Large intestine (tissue), 3 donors: ENCODE data around the gene TEX22. TPM values are rescaled to one million over a fixed set of nuclear protein-coding genes. Genes with fewer than 3 reads are reported as not detected.

Experiments
- DNase-seq, 2 donors: peaks; one replicate each; pipeline versions ENCODE4 v3.0.0 to v3.0.0-alpha.2; 2013
- H3K27ac ChIP-seq: one replicate; pipeline ENCODE4 v1.5.1; 2013; ENCODE audit warnings: low read length
- H3K27me3 ChIP-seq: 2 replicates; pipeline ENCODE4 v1.6.1; 2013; ENCODE audit warnings: low read length; ENCODE audit not compliant: control insufficient read depth, insufficient read depth
- H3K36me3 ChIP-seq: 2 replicates; pipeline ENCODE4 v1.6.1; 2013; ENCODE audit warnings: low read length; ENCODE audit not compliant: control insufficient read depth, insufficient read depth
- H3K4me1 ChIP-seq: one replicate; pipeline ENCODE4 v1.6.1; 2013; ENCODE audit warnings: low read length; ENCODE audit not compliant: control insufficient read depth, insufficient read depth
- H3K4me3 ChIP-seq: one replicate; pipeline ENCODE4 v1.5.1; 2013; ENCODE audit warnings: low read length
- H3K9me3 ChIP-seq: one replicate; pipeline ENCODE4 v1.6.1; 2013; ENCODE audit warnings: mild to moderate bottlenecking, low read depth, low read length, moderate library complexity; ENCODE audit not compliant: control insufficient read depth
- WGBS: methylation state at CpG from one replicate; pipeline ENCODE4 v1.1.5; 2013; ENCODE audit warnings: low lambda C conversion rate; ENCODE audit not compliant: insufficient coverage; 5-methylcytosine and 5-hydroxymethylcytosine counted together
- polyA plus RNA-seq: library from polyadenylated mRNA; unstranded; fragments of 120-200 nt; gene quantifications from one replicate; pipeline ENCODE4 v1.2.1, GENCODE V29; 2013

TEX22 gene
- polyA plus RNA-seq, 1 donor = 0.82 TPM

- no peaks in the 10 kb centered on the region for H3K27me3 ChIP-seq
- no peaks in the 10 kb centered on the region for H3K9me3 ChIP-seq
- no peak overlapping the region for H3K4me3 ChIP-seq
- peaks cover 28% of the 10 kb centered on the region for H3K36me3 ChIP-seq
- DNase-seq = no peak
- no peak overlapping the region for H3K27ac ChIP-seq
- H3K4me1 ChIP-seq = peaks cover 3% of the 10 kb centered on the region
- WGBS = no CpG with 5 or more reads among the region's 34 CpGs
Measured at GRCh38 chr14:105367116-105368031, 31.0 kb upstream of the TEX22 start.

GRCh38 chr14:105368032-105368417, 30.3 kb upstream of the TEX22 start:
- Histone ChIP-seq H3K4me1 (peaks cover 3% of the 10 kb centered on the region), H3K27ac (no peak overlapping the region), H3K9me3 (no peaks in the 10 kb centered on the region), H3K4me3 (no peak overlapping the region), H3K27me3 (no peaks in the 10 kb centered on the region), H3K36me3 (peaks cover 28% of the 10 kb centered on the region)
- no peak for DNase-seq
- WGBS = no CpG with 5 or more reads among the region's 20 CpGs

DNA sequence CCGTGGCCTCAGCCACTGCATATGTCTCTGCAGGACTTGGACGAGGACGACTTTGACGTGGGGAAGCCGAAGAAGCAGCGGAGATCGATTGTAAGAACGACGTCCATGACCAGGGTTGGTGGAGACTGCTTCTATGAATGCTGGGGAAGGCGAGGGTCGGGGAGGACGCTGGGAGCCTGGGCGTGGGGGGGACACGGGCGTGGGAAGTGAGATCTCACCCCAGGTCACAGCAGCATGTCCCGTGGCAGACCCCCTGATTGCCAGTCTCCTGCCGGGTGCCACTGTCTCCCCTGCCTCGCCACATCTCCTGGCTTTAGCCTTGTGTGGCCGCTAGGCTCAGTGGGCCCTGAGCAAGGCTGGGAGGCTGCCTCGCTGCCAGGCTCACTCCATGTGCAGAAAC, 29.9 kb upstream of the TEX22 start:
- Histone ChIP-seq H3K27ac (no peak overlapping the region), H3K27me3 (no peaks in the 10 kb centered on the region), H3K4me3 (no peak overlapping the region), H3K9me3 (no peaks in the 10 kb centered on the region), H3K4me1 (peaks cover 3% of the 10 kb centered on the region), H3K36me3 (peaks cover 28% of the 10 kb centered on the region)
- no CpG with 5 or more reads among the region's 20 CpGs for WGBS
- DNase-seq = no peak

DNA sequence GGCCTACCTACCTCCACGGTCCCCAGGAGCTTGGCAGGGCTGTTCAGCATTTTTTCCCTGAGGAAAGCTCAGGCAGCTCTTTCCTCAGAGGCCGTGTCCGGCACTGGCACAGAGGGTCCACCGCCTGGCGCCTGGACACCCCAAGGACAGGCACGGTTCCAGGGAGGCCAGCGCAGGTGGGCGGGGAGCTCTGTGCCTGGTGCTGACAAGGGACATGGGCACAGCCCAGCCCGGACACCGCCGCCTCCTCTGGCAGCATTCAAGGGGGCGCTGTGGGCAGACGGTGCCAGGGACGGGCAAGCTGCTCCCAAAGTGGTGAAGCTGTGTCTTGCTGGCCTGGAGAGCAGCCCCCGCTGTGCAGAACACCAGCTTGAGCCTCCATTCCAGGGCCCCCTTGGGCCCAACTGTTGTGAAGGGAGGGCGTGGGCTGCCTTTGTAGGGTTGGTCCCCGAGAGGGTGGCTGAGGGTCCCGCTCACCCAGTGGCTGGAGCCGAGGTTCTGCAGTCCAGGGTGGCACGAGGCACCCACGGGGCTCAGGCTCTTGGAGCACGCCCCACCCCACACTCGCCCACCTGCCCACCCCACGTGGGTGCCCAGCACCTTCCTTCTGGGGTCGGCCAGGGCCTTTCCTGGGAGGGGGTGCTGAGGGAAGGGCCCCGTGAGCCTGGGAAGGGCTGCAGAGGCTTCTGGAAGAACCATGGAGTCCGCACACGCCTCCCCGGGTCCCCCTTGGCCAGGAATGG, 29.3 kb upstream of the TEX22 start:
- WGBS = no CpG with 5 or more reads among the region's 29 CpGs
- H3K4me3 ChIP-seq = no peak overlapping the region
- H3K36me3 ChIP-seq = peaks cover 28% of the 10 kb centered on the region
- H3K27ac ChIP-seq = no peak overlapping the region
- H3K9me3 ChIP-seq = no peaks in the 10 kb centered on the region
- DNase-seq = no peak
- no peaks in the 10 kb centered on the region for H3K27me3 ChIP-seq
- H3K4me1 ChIP-seq = peaks cover 3% of the 10 kb centered on the region

DNA sequence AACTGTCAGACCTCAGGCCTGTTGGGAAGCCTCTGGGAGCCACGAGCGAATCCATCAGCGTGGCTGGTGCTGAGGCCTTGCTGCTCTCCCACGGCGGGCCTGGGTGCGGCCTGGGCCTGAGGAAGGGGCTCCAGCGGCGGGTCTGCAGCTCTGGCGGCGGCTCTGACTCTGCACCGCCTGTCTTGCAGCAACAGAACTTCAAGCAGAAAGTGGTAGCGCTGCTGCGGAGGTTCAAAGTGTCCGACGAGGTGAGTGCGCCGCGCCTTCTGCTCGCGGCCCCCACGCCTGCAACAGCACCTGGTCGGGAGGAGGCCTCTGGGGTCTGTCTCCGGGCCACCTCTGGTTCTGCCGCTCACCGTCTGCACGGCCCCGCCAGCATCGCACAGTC, 28.7 kb upstream of the TEX22 start:
- peaks cover 2% of the 10 kb centered on the region for H3K4me1 ChIP-seq
- no peak overlapping the region for H3K27ac ChIP-seq
- peaks cover 28% of the 10 kb centered on the region for H3K36me3 ChIP-seq
- no CpG with 5 or more reads among the region's 28 CpGs for whole genome bisulfite sequencing
- H3K27me3 ChIP-seq = no peaks in the 10 kb centered on the region
- no peaks in the 10 kb centered on the region for H3K9me3 ChIP-seq
- no peak for DNase-seq
- no peak overlapping the region for H3K4me3 ChIP-seq

DNA sequence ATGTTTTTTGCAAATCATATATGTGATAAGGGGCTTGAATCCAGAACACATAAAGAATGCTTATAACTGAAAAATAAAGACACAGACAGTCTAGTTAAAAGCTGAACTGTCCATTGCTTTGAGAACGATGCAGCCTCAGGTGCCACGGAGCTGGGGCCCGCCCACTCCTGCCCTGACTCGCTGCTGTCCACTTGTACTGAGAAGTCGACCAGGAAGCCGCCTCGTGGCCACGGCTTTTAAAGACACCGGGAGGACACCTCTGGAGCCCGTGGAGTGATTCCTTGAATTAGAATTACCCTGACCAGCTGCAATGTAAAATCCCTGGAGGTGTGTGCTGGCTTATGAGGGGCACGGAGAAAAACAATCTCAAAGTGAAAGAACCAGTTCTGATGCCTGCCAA, 23.9 kb upstream of the TEX22 start:
- H3K27ac ChIP-seq = no peak overlapping the region
- H3K36me3 ChIP-seq = peaks cover 11% of the 10 kb centered on the region
- no peak overlapping the region for H3K4me3 ChIP-seq
- no peaks in the 10 kb centered on the region for H3K9me3 ChIP-seq
- DNase-seq = no peak
- no peaks in the 10 kb centered on the region for H3K27me3 ChIP-seq
- no CpG with 5 or more reads among the region's 11 CpGs for WGBS
- H3K4me1 ChIP-seq = no peaks in the 10 kb centered on the region

DNA sequence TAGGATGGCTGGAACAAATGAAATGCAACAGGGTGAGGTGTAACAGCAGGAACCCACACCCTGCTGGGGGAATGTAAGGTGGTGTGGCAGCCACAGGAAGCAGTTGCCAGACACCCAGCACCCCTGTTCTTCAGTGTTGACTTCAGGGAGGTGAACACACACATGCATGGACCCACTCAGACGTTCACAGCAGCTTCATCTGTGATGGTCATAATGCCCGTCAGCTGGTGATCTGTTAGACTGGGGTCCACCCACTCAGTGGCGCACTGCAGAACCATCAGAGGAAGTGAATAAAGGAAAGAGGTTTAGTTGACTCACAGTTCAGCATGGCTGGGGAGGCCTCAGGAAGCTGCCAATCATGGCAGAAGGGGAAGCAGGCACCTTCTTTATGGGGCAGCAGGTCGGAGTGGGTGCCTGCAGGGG, 22.7 kb upstream of the TEX22 start:
- H3K4me3 ChIP-seq = no peak overlapping the region
- H3K27ac ChIP-seq = no peak overlapping the region
- no peaks in the 10 kb centered on the region for H3K4me1 ChIP-seq
- DNase-seq = no peak
- H3K36me3 ChIP-seq = peaks cover 12% of the 10 kb centered on the region
- no CpG with 5 or more reads among the region's 4 CpGs for WGBS
- no peaks in the 10 kb centered on the region for H3K27me3 ChIP-seq
- no peaks in the 10 kb centered on the region for H3K9me3 ChIP-seq

- H3K36me3 ChIP-seq = peaks cover 20% of the 10 kb centered on the region
- DNase-seq = no peak
- H3K27ac ChIP-seq = no peak overlapping the region
- no peaks in the 10 kb centered on the region for H3K4me1 ChIP-seq
- no peak overlapping the region for H3K4me3 ChIP-seq
- H3K27me3 ChIP-seq = no peaks in the 10 kb centered on the region
- WGBS = no CpG with 5 or more reads among the region's 34 CpGs
- H3K9me3 ChIP-seq = no peaks in the 10 kb centered on the region
Measured at GRCh38 chr14:105376521-105377440, 21.6 kb upstream of the TEX22 start.

- no peak overlapping the region for H3K27ac ChIP-seq
- WGBS = no CpG with 5 or more reads among the region's 23 CpGs
- peaks cover 22% of the 10 kb centered on the region for H3K36me3 ChIP-seq
- H3K4me3 ChIP-seq = no peak overlapping the region
- H3K9me3 ChIP-seq = no peaks in the 10 kb centered on the region
- no peaks in the 10 kb centered on the region for H3K4me1 ChIP-seq
- DNase-seq = no peak
- H3K27me3 ChIP-seq = no peaks in the 10 kb centered on the region
Measured at GRCh38 chr14:105377555-105378182, 20.7 kb upstream of the TEX22 start.
